ENCODE data around the gene DCLRE1A. TPM values are rescaled to one million over a fixed set of nuclear protein-coding genes. Genes with fewer than 3 reads are reported as not detected.

Gene DCLRE1A
- total RNA-seq, 1 donor from 2014 or later: 9.2 TPM

- Mint-ChIP-seq H3K4me3 (peak overlapping the region; percentile 57), H3K27me3 (no peaks in the 10 kb centered on the region)
Observed at GRCh38 chr10:113857210-113857609, 3.3 kb upstream of the DCLRE1A start.

GRCh38 chr10:113856563-113856962, 2.7 kb upstream of the DCLRE1A start:
- DNase-seq (ENCODE audit: extremely low spot score, unreplicated experiment): no peak
- peaks cover 24% of the 10 kb centered on the region for H3K36me3 Mint-ChIP-seq
- TF ChIP-seq CTCF (conservative IDR thresholded peaks at IDR 0.05): no peak
- no peak overlapping the region for H3K27ac Mint-ChIP-seq
- H3K9me3 Mint-ChIP-seq: peaks cover 9% of the 10 kb centered on the region
- no peaks in the 10 kb centered on the region for H3K27me3 Mint-ChIP-seq
- H3K4me3 Mint-ChIP-seq: peak overlapping the region; percentile 98
- peaks cover 33% of the 10 kb centered on the region for H3K4me1 Mint-ChIP-seq (ENCODE audit: unreplicated experiment)

More at GRCh38 chr10:113857210-113857609, 3.3 kb upstream of the DCLRE1A start:
- H3K9me3 Mint-ChIP-seq: peaks cover 9% of the 10 kb centered on the region
- peaks cover 33% of the 10 kb centered on the region for H3K4me1 Mint-ChIP-seq (ENCODE audit: unreplicated experiment)
- peaks cover 25% of the 10 kb centered on the region for H3K36me3 Mint-ChIP-seq
- DNase-seq (ENCODE audit: extremely low spot score, unreplicated experiment): no peak
- no peak overlapping the region for H3K27ac Mint-ChIP-seq
- no peak for TF ChIP-seq CTCF (conservative IDR thresholded peaks at IDR 0.05)

GRCh38 chr10:113854761-113855588, 1.1 kb upstream of the DCLRE1A start:
- peaks cover 36% of the 10 kb centered on the region for H3K4me1 Mint-ChIP-seq (ENCODE audit: unreplicated experiment)
- no peaks in the 10 kb centered on the region for H3K27me3 Mint-ChIP-seq
- TF ChIP-seq CTCF (conservative IDR thresholded peaks at IDR 0.05): peak; percentile 56
- H3K36me3 Mint-ChIP-seq: peaks cover 12% of the 10 kb centered on the region
- no peaks in the 10 kb centered on the region for H3K9me3 Mint-ChIP-seq
- H3K4me3 Mint-ChIP-seq: peak overlapping the region; percentile 98
- peak; percentile 80 for DNase-seq (ENCODE audit: extremely low spot score, unreplicated experiment)
- H3K27ac Mint-ChIP-seq: peak overlapping the region; percentile 98

GRCh38 chr10:113853578-113854012, 287 bp downstream of the DCLRE1A start:
- H3K27me3 Mint-ChIP-seq: no peaks in the 10 kb centered on the region
- H3K9me3 Mint-ChIP-seq: no peaks in the 10 kb centered on the region
- TF ChIP-seq CTCF (conservative IDR thresholded peaks at IDR 0.05): no peak
- H3K36me3 Mint-ChIP-seq: peaks cover 4% of the 10 kb centered on the region
- no peak for DNase-seq (ENCODE audit: extremely low spot score, unreplicated experiment)
- H3K27ac Mint-ChIP-seq: peak overlapping the region; percentile 98
- H3K4me1 Mint-ChIP-seq (ENCODE audit: unreplicated experiment): peaks cover 42% of the 10 kb centered on the region
- peak overlapping the region; percentile 98 for H3K4me3 Mint-ChIP-seq

- no peaks in the 10 kb centered on the region for H3K9me3 Mint-ChIP-seq
- DNase-seq (ENCODE audit: extremely low spot score, unreplicated experiment): no peak
- no peak overlapping the region for H3K27ac Mint-ChIP-seq
- peaks cover 22% of the 10 kb centered on the region for H3K4me1 Mint-ChIP-seq (ENCODE audit: unreplicated experiment)
- no peaks in the 10 kb centered on the region for H3K27me3 Mint-ChIP-seq
- H3K4me3 Mint-ChIP-seq: no peak overlapping the region
- H3K36me3 Mint-ChIP-seq: peaks cover 4% of the 10 kb centered on the region
- TF ChIP-seq CTCF (conservative IDR thresholded peaks at IDR 0.05): no peak
Observed at GRCh38 chr10:113849946-113850345, 3.9 kb downstream of the DCLRE1A start.
